Liver (tissue), 3 donors: Measurements from ENCODE around the gene ERGIC3.

Experiments used
- CTCF ChIP-seq: fragments of 150-350 bp; IDR thresholded peaks from 2 replicates; pipeline ENCODE4 v1.5.1; 2017; ENCODE audit warnings: improper control_type of control experiment, low read depth, low read length; ENCODE audit not compliant: missing input control
- JUND ChIP-seq, 2 donors: IDR thresholded peaks; 2 replicates each; pipeline ENCODE4 v1.6.1; 2016; ENCODE audit warnings: antibody characterized with exemption in 2 of 2
- REST ChIP-seq: IDR thresholded peaks from 2 replicates; pipeline ENCODE4 v1.6.1; 2016; ENCODE audit warnings: antibody characterized with exemption, mild to moderate bottlenecking
- RXRA ChIP-seq, 2 donors: IDR thresholded peaks; 2 replicates each; pipeline ENCODE4 v1.6.1; 2017 to 2018; ENCODE audit warnings: antibody characterized with exemption in 2 of 2, mild to moderate bottlenecking in 1 of 2
- SP1 ChIP-seq: IDR thresholded peaks from 2 replicates; pipeline ENCODE4 v1.6.1; 2018; ENCODE audit warnings: antibody characterized with exemption, mild to moderate bottlenecking
- TAF1 ChIP-seq: conservative IDR thresholded peaks from 2 replicates; pipeline ENCODE4 v1.6.1; 2016; ENCODE audit warnings: antibody characterized with exemption, mild to moderate bottlenecking
- YY1 ChIP-seq: IDR thresholded peaks from 2 replicates; pipeline ENCODE4 v1.6.1; 2016; ENCODE audit warnings: antibody characterized with exemption, mild to moderate bottlenecking
- ZBTB33 ChIP-seq: IDR thresholded peaks from 2 replicates; pipeline ENCODE4 v1.6.1; 2016; ENCODE audit warnings: antibody characterized with exemption
- donor health status: healthy.
- donor health status: healthy.

- TF ChIP-seq CTCF (no peak), RXRA (IDR thresholded peaks at IDR 0.05) (no peak), YY1 (no peak), REST (no peak), TAF1 (no peak), SP1 (no peak), ZBTB33 (no peak), JUND (IDR thresholded peaks at IDR 0.05) (no peak)
Observed at GRCh38 chr20:35588397-35588796, 46.5 kb downstream of the ERGIC3 start.
